ENCODE data around the gene FRS2.

Gene FRS2

GRCh38 chr12:69502345-69503081, 32.3 kb downstream of the FRS2 start:
- DNase-seq: no peak

- DNase-seq: no peak
Measured at GRCh38 chr12:69508091-69508490, 37.9 kb downstream of the FRS2 start.

GRCh38 chr12:69508621-69509020, 38.4 kb downstream of the FRS2 start:
- DNase-seq: no peak

GRCh38 chr12:69509308-69509736, 39.1 kb downstream of the FRS2 start:
- no peak for DNase-seq

- no peak for DNase-seq
Measured at GRCh38 chr12:69509904-69510827, 40.0 kb downstream of the FRS2 start.

GRCh38 chr12:69511016-69511415, 40.8 kb downstream of the FRS2 start:
- no peak for DNase-seq

GRCh38 chr12:69511469-69512267, 41.5 kb downstream of the FRS2 start:
- no peak for DNase-seq

- DNase-seq: no peak
Measured at GRCh38 chr12:69512820-69513219, 42.6 kb downstream of the FRS2 start.

- no peak for DNase-seq
Measured at GRCh38 chr12:69513297-69513696, 43.1 kb downstream of the FRS2 start.

- no peak for DNase-seq
Measured at GRCh38 chr12:69514111-69514510, 43.9 kb downstream of the FRS2 start.

- DNase-seq: no peak
Measured at GRCh38 chr12:69514845-69515244, 44.7 kb downstream of the FRS2 start.

GRCh38 chr12:69515394-69515930, 45.3 kb downstream of the FRS2 start:
- DNase-seq: no peak

- DNase-seq: no peak
Measured at GRCh38 chr12:69516950-69517349, 46.8 kb downstream of the FRS2 start.

GRCh38 chr12:69517406-69517805, 47.2 kb downstream of the FRS2 start:
- DNase-seq: no peak

GRCh38 chr12:69519871-69520270, 49.7 kb downstream of the FRS2 start:
- DNase-seq: no peak

GRCh38 chr12:69523433-69524330, 53.5 kb downstream of the FRS2 start:
- no peak for DNase-seq

GRCh38 chr12:69524331-69524630, 54.1 kb downstream of the FRS2 start:
- no peak for DNase-seq

- DNase-seq: no peak
Measured at GRCh38 chr12:69524755-69525469, 54.7 kb downstream of the FRS2 start.

GRCh38 chr12:69527506-69528272, 57.5 kb downstream of the FRS2 start:
- no peak for DNase-seq

- no peak for DNase-seq
Measured at GRCh38 chr12:69529021-69529420, 58.8 kb downstream of the FRS2 start.

GRCh38 chr12:69533844-69534243, 63.7 kb downstream of the FRS2 start:
- no peak for DNase-seq
